ENCODE data around the gene EPHA5. TPM values are rescaled to one million over a fixed set of nuclear protein-coding genes. Genes with fewer than 3 reads are reported as not detected.

EPHA5 gene
- total RNA-seq, 1 experiment from 2014 or later = not detected

DNA sequence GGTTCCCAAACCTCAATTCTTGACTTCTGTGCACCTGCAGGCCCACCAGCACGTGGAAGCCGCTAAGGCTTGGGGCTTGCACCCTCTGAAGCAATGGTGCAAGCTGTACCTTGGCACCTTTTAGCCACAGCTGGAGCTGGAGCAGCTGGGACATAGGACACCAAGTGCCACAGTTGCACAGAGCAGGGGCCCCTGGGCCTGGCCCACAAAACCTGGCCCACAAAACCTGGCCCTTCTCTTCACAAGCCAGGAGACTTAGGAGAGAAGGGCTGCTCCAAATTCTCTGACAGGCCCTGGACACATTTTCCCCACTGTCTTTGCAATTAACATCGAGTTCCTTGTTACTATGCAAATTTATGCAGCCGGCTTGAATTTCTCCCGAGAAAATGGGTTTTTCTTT is 197.8 kb downstream of the EPHA5 start:
- DNase-seq = no peak
- Histone ChIP-seq H3K23me2 (ENCODE audit: insufficient read length, low read depth, low read length, poor library complexity, severe bottlenecking) (no peaks in the 10 kb centered on the region), H3K9ac (ENCODE audit: extremely low read depth, insufficient read length, low read length) (no peak overlapping the region), H4K20me1 (ENCODE audit: control insufficient read depth, insufficient read depth, insufficient read length) (no peaks in the 10 kb centered on the region), H3T11ph (ENCODE audit: low read length) (no peak overlapping the region), H2AK5ac (ENCODE audit: insufficient read length, low read length) (no peak overlapping the region), H3K4ac (ENCODE audit: low read depth, low read length) (no peak overlapping the region; the same call in 1 of the 2 replicates), H2BK12ac (ENCODE audit: insufficient read length, low read depth, low read length) (no peak overlapping the region), H3K79me1 (ENCODE audit: insufficient read depth, low read depth, low read length, poor library complexity, severe bottlenecking) (no peaks in the 10 kb centered on the region), H2BK5ac (ENCODE audit: insufficient read length, low read length) (no peak overlapping the region), H3K18ac (ENCODE audit: insufficient read length, low read depth, low read length) (no peak overlapping the region), H2BK20ac (ENCODE audit: low read depth, low read length, poor library complexity, severe bottlenecking) (no peak overlapping the region), H3K4me2 (ENCODE audit: insufficient read depth, insufficient read length, low read length) (no peak overlapping the region), H3K9me3 (ENCODE audit: control insufficient read depth, low read depth, low read length) (no peaks in the 10 kb centered on the region), H3K27ac (ENCODE audit: insufficient read length, low read depth, low read length) (no peak overlapping the region), H3K23ac (ENCODE audit: insufficient read length, low read depth, low read length) (no peak overlapping the region), H4K5ac (ENCODE audit: insufficient read length, low read depth, low read length) (no peak overlapping the region), H3K14ac (ENCODE audit: insufficient read depth, low read length) (no peak overlapping the region), H2BK120ac (ENCODE audit: low read depth, low read length, poor library complexity, severe bottlenecking) (no peak overlapping the region), H4K8ac (replicated peaks; ENCODE audit: insufficient read length, low read depth, low read length) (no peak overlapping the region), H4K91ac (ENCODE audit: insufficient read length, low read depth, low read length) (no peak overlapping the region), H3K27me3 (ENCODE audit: insufficient read depth, low read length) (no peaks in the 10 kb centered on the region), H2BK15ac (ENCODE audit: low read depth, low read length) (no peak overlapping the region), H3K79me2 (ENCODE audit: insufficient read depth, low read length) (no peaks in the 10 kb centered on the region), H3K4me1 (ENCODE audit: insufficient read depth, low read length) (no peaks in the 10 kb centered on the region), H2AFZ (ENCODE audit: low read length) (no peak overlapping the region), H3K56ac (ENCODE audit: insufficient read length, low read depth, low read length) (no peak overlapping the region)
- Mint-ChIP-seq H3K27ac (no peak overlapping the region), H3K27me3 (ENCODE audit: low read depth) (no peaks in the 10 kb centered on the region), H3K36me3 (ENCODE audit: insufficient read depth in 1 of 3, low read depth in 3 of 3) (no peaks in the 10 kb centered on the region), H3K4me3 (no peak overlapping the region), H3K9me3 (no peaks in the 10 kb centered on the region), H3K4me1 (no peaks in the 10 kb centered on the region)
- TF ChIP-seq, protein P1, sequence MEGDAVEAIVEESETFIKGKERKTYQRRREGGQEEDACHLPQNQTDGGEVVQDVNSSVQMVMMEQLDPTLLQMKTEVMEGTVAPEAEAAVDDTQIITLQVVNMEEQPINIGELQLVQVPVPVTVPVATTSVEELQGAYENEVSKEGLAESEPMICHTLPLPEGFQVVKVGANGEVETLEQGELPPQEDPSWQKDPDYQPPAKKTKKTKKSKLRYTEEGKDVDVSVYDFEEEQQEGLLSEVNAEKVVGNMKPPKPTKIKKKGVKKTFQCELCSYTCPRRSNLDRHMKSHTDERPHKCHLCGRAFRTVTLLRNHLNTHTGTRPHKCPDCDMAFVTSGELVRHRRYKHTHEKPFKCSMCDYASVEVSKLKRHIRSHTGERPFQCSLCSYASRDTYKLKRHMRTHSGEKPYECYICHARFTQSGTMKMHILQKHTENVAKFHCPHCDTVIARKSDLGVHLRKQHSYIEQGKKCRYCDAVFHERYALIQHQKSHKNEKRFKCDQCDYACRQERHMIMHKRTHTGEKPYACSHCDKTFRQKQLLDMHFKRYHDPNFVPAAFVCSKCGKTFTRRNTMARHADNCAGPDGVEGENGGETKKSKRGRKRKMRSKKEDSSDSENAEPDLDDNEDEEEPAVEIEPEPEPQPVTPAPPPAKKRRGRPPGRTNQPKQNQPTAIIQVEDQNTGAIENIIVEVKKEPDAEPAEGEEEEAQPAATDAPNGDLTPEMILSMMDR (conservative IDR thresholded peaks at IDR 0.05) = no peak
- WGBS (ENCODE audit: extremely low coverage, insufficient read length, low lambda C conversion rate) = no CpG with 5 or more reads among the region's 5 CpGs
